ENCODE results near the gene ABCC8.

GRCh38 chr11:17418444-17419081 lies 58.1 kb downstream of the ABCC8 start:
- TF ChIP-seq ZBTB17 (tag by site-specific recombination; IDR thresholded peaks at IDR 0.05) (no peak), CTCF (tag by site-specific recombination; IDR thresholded peaks at IDR 0.05) (no peak), ZNF174 (tag by site-specific recombination; IDR thresholded peaks at IDR 0.05) (no peak), ZNF423 (tag by site-specific recombination; IDR thresholded peaks at IDR 0.05) (no peak), SP2 (tag by site-specific recombination; IDR thresholded peaks at IDR 0.05) (no peak), TCF7L2 (IDR thresholded peaks at IDR 0.05; ENCODE audit: borderline replicate concordance, low read depth, low read length) (no peak), ZBTB1 (tag by site-specific recombination; IDR thresholded peaks at IDR 0.05) (no peak), ZNF274 (IDR thresholded peaks at IDR 0.05; ENCODE audit: low read length) (no peak), ZNF274 (tag by site-specific recombination; IDR thresholded peaks at IDR 0.05; ENCODE audit: borderline replicate concordance) (no peak), ZNF585B (tag by site-specific recombination; IDR thresholded peaks at IDR 0.05) (no peak)
